ENCODE results near the gene HLF.

GRCh38 chr17:55274355-55275255 lies 9.8 kb downstream of the HLF start:
- no peak for TF ChIP-seq CTCF (IDR thresholded peaks at IDR 0.05)
- TF ChIP-seq POLR2A (IDR thresholded peaks at IDR 0.05) = no peak

All from Peyer's patch (tissue), 4 donors.